ENCODE measurements around the gene COG7. TPM values are rescaled to one million over a fixed set of nuclear protein-coding genes. Genes with fewer than 3 reads are reported as not detected.
"Not testable (repeated sequence)": the region's sequence is repeated elsewhere in the genome, so short reads cannot be mapped to it uniquely, and the experiment has no call there.

The COG7 gene
- total RNA-seq, 2 experiments from 2014 or later, result 22.3 to 23.6 TPM

DNA sequence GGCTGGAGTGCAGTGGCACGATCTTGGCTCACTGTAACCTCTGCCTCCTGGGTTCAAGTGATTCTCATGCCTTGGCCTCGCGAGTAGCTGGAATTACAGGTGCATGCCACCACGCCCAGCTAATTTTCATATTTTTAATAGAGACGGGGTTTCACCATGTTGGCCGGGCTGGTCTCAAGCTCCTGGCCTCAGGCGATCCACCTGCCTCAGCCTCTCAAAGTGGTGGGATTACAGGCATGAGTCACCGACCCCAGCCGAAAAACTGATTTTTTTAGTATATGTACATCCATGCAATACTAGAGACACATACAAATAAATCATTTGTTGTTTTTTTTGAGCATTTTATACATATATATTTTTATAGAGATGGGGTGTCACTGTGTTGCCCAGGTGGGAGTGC lies 71.3 kb downstream of the COG7 start:
- DNase-seq; H3K36me3 Mint-ChIP-seq; H3K4me1 Mint-ChIP-seq; POLR2A ChIA-PET; H3K9me3 Mint-ChIP-seq; H3K27me3 Mint-ChIP-seq; ATAC-seq (ENCODE audit: low read depth); H3K4me3 Mint-ChIP-seq; H3K27ac Mint-ChIP-seq: not testable (repeated sequence)

DNA sequence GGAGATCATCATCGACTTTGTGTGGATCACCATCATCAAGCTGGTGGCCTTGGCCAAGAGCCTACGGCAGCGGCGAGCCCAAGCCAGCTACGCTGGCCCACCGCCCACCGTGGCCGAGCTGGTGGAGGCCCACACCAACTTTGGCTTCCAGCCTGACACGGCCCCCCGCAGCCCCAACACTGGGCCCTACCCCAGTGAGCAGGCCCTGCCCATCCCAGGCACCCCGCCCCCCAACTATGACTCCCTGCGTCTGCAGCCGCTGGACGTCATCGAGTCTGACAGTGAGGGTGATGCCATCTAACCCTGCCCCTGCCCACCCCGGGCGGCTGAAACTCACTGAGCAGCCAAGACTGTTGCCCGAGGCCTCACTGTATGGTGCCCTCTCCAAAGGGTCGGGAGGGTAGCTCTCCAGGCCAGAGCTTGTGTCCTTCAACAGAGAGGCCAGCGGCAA lies 72.5 kb downstream of the COG7 start:
- Mint-ChIP-seq H3K36me3 (no peaks in the 10 kb centered on the region), H3K9me3 (no peaks in the 10 kb centered on the region), H3K4me1 (no peaks in the 10 kb centered on the region), H3K4me3 (no peak overlapping the region), H3K27me3 (peaks cover 2% of the 10 kb centered on the region), H3K27ac (no peak overlapping the region)
- no peak for DNase-seq
- POLR2A ChIA-PET, result no interaction called here
- ATAC-seq (ENCODE audit: low read depth), result no peak

DNA sequence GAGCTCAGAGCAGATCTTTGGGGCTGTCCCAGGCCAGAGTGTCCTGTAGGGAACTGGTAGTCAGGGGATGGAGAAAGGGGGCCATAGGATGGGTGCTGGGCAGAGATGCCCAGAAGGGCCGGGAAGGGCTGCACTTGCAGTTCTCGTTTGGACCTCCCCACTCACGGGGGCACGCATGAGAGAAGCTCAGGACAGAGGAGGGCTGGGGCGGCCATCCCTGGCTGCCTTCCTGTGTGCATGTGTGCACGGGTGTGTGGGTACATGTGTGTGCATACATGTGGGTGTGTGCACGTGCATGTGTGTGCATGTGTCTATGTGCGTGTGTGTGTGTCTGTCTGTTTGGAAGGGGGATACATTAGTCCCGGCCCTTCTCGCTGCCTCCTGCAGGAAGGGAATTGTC lies 73.3 kb downstream of the COG7 start:
- ATAC-seq (ENCODE audit: low read depth), result no peak
- POLR2A ChIA-PET, result no interaction called here

DNA sequence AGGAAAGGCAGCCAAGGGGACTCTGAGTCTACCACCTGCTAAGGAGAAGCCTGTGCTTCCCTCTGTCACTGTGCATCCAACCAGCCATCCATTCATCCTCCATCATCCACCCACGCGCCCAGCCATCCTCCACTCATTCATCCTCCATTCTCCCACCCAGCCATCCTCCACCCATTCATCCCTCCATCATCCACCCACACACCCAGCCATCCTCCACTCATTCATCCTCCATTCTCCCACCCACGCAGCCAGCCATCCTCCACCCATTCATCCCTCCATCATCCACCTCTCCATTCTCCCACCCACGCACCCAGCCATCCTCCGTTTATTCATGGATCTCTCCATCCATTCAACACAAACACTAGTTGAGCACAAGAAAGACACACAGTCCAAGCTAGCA lies 74.1 kb downstream of the COG7 start:
- POLR2A ChIA-PET, result no interaction called here
- peaks cover 2% of the 10 kb centered on the region for H3K27me3 Mint-ChIP-seq
- ATAC-seq (ENCODE audit: low read depth), result no peak
- no peak overlapping the region for H3K27ac Mint-ChIP-seq
- no peak for DNase-seq
- H3K4me1 Mint-ChIP-seq, result no peaks in the 10 kb centered on the region
- H3K9me3 Mint-ChIP-seq, result no peaks in the 10 kb centered on the region
- H3K36me3 Mint-ChIP-seq, result no peaks in the 10 kb centered on the region
- no peak overlapping the region for H3K4me3 Mint-ChIP-seq

More for the DNA sequence above, 73.3 kb downstream of the COG7 start:
- Mint-ChIP-seq H3K9me3 (no peaks in the 10 kb centered on the region), H3K4me3 (no peak overlapping the region), H3K27me3 (peaks cover 2% of the 10 kb centered on the region), H3K36me3 (no peaks in the 10 kb centered on the region), H3K27ac (no peak overlapping the region), H3K4me1 (no peaks in the 10 kb centered on the region)
- DNase-seq, result no peak

DNA sequence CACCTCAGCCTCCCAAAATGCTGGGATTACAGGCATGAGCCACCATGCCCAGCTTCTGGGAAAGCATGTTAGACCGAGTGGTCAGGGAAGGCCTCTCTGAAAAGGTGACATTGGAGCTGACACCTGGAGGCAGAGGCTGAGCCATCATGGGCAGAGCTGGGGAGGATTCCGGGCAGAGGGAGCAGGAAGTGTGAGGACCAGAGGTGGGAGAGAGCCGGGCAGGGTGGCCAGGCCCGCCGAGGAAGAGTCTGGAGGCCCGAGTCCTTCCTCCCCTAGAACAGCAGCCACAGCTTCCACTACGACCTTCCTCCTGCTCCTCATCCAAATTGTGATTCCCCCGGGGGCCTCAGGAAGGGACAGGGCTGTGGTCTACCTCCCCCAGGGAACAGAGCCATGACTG lies 74.7 kb downstream of the COG7 start:
- Mint-ChIP-seq H3K4me1 (no peaks in the 10 kb centered on the region), H3K27ac (no peak overlapping the region), H3K9me3 (no peaks in the 10 kb centered on the region), H3K27me3 (peaks cover 2% of the 10 kb centered on the region), H3K4me3 (no peak overlapping the region), H3K36me3 (no peaks in the 10 kb centered on the region)
- ATAC-seq (ENCODE audit: low read depth) (no peak), DNase-seq (no peak)
- POLR2A ChIA-PET, result no interaction called here

DNA sequence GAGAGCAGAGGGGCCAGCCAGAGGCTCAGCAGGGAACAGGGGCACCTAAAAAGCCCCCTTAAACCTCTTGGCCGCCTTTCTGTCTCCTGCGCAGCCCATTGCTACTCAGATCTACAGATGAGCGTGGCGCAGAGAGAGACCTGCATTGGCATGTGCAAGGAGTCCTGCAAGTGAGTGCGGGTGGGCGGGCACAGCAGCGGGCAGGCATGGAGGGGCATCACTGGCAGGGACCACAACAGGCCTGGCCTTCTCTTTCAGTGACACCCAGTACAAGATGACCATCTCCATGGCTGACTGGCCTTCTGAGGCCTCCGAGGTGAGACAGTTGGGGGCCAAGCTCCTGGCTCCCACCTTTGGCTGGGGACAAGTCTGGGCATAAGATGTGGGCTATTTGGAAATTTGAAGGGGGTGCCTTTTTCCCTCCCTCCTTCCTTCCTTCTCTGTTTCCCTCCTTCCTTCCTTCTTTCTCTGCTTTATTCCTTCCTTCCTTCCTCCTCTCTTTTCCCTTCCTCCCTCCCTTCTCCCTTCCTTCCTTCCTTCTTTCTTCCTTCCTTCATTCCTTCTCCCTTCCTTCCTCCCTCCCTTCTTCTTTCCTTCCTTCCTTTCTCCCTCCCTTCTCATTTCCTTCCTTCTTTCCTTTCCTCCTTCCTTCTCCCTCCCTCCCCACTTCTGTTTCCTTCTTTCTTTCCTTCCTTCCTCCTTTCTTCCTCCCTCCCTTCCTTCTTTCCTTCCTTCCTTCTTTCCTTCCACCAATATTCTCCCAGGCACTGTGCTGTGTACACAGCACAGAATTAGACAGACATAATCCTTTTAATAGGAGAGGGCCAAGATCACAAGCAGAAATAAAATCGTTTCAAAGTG lies 75.7 kb downstream of the COG7 start:
- no peak for DNase-seq
- Mint-ChIP-seq H3K27ac (no peak overlapping the region), H3K27me3 (peaks cover 2% of the 10 kb centered on the region), H3K9me3 (no peaks in the 10 kb centered on the region), H3K4me3 (no peak overlapping the region), H3K36me3 (no peaks in the 10 kb centered on the region), H3K4me1 (no peaks in the 10 kb centered on the region)
- no peak for ATAC-seq (ENCODE audit: low read depth)
- POLR2A ChIA-PET, result no interaction called here

DNA sequence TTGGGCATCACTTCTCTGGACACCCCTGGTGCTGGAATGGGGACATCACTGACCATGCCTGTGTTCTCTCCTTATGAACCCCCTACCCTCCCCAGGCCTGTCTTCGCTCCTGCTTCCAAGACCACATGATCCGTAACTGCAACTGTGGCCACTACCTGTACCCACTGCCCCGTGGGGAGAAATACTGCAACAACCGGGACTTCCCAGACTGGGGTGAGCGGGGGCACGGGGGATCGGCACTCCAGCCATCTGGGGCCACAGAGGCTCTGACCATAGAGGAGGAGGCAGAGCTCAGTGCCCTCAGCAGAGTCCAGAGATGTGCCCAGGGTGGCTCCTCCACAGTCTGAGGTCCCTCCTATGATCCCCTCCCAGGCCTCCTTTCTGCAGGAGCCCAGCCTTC lies 77.3 kb downstream of the COG7 start:
- H3K9me3 Mint-ChIP-seq, result no peaks in the 10 kb centered on the region
- no peaks in the 10 kb centered on the region for H3K4me1 Mint-ChIP-seq
- POLR2A ChIA-PET, result no interaction called here
- H3K27me3 Mint-ChIP-seq, result peaks cover 2% of the 10 kb centered on the region
- H3K4me3 Mint-ChIP-seq, result no peak overlapping the region
- ATAC-seq (ENCODE audit: low read depth), result no peak
- no peaks in the 10 kb centered on the region for H3K36me3 Mint-ChIP-seq
- H3K27ac Mint-ChIP-seq, result no peak overlapping the region
- no peak for DNase-seq

DNA sequence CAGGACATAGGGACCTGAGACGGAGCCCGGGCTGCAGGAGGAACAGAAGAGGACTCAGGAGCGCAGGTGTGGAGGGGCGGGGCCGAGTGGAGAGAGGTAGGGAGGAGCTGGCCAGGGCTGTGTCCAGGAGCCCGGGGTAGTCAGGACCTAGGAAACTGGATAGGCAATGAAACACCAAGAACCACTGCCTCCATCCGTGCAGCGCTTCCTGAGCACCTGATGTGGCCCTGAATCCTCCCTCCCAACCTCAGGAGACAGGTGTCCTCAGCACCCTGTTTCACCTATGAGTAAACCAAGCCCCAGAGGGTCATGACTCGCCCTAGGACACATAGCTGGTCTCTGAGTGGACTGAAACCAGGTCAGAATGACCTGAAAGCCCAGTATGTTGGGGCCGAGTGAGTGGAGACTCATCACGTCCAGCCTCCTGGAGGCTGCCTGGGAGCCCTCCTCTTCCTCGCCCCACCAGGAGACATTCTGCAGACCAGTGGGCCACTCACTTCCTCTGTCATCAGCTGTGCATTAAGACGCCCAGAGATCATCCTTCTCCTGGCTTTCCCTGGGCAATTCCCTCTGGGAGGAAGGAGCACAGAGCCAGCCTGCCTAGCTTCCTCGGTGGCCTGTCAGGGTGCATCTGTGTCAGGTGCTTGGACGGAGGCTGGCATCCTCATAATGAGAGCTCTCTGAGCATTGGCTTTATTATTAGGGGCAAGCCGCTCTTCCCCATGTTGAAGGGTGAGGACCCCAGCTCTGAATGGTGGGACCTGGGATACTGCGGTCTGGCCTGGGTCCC lies 78.1 kb downstream of the COG7 start:
- no peaks in the 10 kb centered on the region for H3K36me3 Mint-ChIP-seq
- no peak for DNase-seq
- no peak for ATAC-seq (ENCODE audit: low read depth)
- no peaks in the 10 kb centered on the region for H3K4me1 Mint-ChIP-seq
- POLR2A ChIA-PET, result no interaction called here
- H3K9me3 Mint-ChIP-seq, result no peaks in the 10 kb centered on the region
- peaks cover 2% of the 10 kb centered on the region for H3K27me3 Mint-ChIP-seq
- no peak overlapping the region for H3K27ac Mint-ChIP-seq
- no peak overlapping the region for H3K4me3 Mint-ChIP-seq

DNA sequence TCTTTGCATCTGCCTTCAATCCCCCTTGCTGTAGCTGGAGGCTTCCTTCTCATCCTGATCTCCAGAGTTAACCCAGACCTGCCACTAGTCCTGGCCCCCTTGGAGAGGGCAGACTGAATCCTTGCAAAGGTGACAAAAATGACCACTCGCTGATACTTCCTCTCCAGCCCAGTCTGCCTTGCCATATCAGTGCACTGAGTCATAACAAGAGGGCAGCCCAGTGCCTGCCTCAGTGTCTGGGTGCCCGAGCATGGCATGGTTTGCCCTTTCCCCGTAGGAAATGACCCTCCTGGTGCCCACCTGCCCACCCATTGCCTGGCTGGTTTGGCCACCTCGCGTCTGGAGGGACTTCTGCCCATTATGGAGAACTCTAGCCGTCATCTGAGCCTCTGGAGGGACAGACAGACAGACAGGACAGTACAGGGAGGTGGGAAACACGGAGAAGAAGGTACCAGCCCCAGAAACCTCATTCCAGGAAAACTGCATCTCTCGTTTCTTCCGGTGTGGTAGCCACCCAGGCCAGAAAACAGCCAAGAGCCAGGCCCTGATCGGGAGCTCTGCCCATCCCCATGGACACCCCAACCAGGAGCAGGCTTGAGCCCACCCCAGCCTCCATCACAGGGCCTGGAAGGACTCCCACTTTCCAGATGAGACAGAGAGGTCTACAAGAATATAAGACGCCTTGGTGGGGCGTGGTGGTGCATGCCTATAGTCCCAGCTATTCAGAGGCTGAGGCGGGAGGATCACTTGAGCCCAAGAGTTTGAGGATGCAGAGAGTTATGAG lies 79.4 kb downstream of the COG7 start:
- no peaks in the 10 kb centered on the region for H3K36me3 Mint-ChIP-seq
- no peak for ATAC-seq (ENCODE audit: low read depth)
- POLR2A ChIA-PET, result no interaction called here
- H3K4me1 Mint-ChIP-seq, result no peaks in the 10 kb centered on the region
- no peak for DNase-seq
- no peak overlapping the region for H3K4me3 Mint-ChIP-seq
- peaks cover 2% of the 10 kb centered on the region for H3K27me3 Mint-ChIP-seq
- H3K27ac Mint-ChIP-seq, result no peak overlapping the region
- H3K9me3 Mint-ChIP-seq, result no peaks in the 10 kb centered on the region

DNA sequence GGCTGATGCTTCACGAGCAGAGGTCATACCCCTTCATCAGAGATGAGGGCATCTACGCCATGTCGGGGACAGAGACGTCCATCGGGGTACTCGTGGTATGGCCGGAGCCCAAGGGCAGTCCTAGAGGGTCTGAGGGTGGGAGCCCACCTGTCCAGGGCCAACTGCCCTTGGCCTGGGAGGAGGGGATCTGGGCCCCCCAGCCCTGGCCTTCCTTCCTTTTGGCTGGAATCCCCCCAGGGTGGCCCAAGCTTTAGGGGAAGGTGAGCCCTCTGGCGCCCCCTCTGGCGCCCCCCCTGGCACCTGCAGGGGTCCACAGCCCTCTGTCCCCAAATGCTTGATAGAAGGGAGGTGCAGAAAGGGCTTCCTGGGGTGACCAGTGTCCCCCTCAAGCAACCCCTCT lies 81.6 kb downstream of the COG7 start:
- no peak for ATAC-seq (ENCODE audit: low read depth)
- no peak overlapping the region for H3K27ac Mint-ChIP-seq
- no peaks in the 10 kb centered on the region for H3K9me3 Mint-ChIP-seq
- H3K4me1 Mint-ChIP-seq, result no peaks in the 10 kb centered on the region
- no peak for DNase-seq
- H3K4me3 Mint-ChIP-seq, result no peak overlapping the region
- H3K27me3 Mint-ChIP-seq, result peaks cover 2% of the 10 kb centered on the region
- H3K36me3 Mint-ChIP-seq, result no peaks in the 10 kb centered on the region
- POLR2A ChIA-PET, result no interaction called here

DNA sequence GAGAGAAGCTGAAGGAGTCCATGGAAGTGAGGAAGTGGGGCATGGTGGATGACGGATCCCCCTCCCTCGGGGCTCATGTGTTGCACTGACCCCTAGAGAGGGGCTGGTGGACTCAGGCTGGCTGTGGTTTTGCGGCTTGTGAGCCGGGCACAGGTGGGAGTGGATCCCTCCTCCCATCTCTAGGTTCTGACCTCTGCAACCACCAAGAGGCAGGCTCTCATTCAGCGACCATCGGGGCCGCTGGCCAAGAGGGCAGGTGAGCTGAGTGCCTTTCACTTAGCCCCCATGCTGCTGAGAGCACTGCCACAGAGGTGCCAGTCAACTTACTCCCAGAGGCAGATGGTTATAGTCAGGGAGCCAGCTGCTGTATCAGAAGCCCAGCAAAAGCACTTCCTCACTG lies 83.6 kb downstream of the COG7 start:
- Mint-ChIP-seq H3K4me1 (peaks cover 8% of the 10 kb centered on the region), H3K4me3 (no peak overlapping the region), H3K9me3 (no peaks in the 10 kb centered on the region), H3K36me3 (no peaks in the 10 kb centered on the region), H3K27me3 (peaks cover under 1% of the 10 kb centered on the region), H3K27ac (no peak overlapping the region)
- POLR2A ChIA-PET, result no interaction called here
- DNase-seq (no peak), ATAC-seq (ENCODE audit: low read depth) (no peak)

DNA sequence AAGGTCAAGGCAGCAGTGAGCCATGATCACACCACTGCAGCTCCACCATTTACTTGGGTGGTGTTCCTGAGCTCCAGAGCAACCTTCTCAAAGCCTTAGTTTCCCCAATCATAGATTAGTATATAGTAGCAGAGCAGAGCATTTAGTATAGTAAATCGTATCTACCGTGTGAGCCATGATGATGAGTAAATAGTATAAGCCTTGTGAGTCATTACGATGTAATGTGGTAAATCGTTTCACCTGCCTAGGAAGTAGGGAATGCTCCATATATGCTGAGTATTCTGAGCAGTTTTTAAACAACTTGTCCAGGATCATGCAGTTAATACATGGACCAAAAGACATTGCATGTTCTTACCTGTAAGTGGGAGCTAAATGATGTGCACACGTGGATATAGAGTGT lies 84.5 kb downstream of the COG7 start:
- no peak for ATAC-seq (ENCODE audit: low read depth)

DNA sequence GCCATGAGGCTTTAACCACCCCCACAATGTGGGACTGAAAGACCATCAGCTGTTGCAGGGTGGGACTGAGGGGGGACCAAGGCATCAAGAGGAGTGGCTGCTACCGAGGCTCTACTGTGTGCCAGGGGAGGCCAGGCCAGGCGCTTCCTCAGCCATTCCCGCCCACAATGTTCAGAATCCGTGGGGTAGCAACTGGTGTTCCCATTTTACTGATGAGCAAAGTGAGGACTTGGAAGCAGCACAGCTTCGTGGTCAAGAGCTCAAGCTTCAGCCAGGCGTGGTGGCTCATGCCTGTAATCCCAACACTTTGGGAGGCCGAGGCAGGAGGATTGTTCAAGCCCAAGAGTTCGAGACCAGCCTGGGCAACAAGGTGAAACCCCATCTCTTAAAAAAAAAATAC lies 85.0 kb downstream of the COG7 start:
- POLR2A ChIA-PET, result no interaction called here
- no peaks in the 10 kb centered on the region for H3K9me3 Mint-ChIP-seq
- H3K27ac Mint-ChIP-seq, result no peak overlapping the region
- no peak overlapping the region for H3K4me3 Mint-ChIP-seq
- DNase-seq (no peak), ATAC-seq (ENCODE audit: low read depth) (no peak)
- peaks cover 4% of the 10 kb centered on the region for H3K27me3 Mint-ChIP-seq
- H3K4me1 Mint-ChIP-seq, result peaks cover 8% of the 10 kb centered on the region
- no peaks in the 10 kb centered on the region for H3K36me3 Mint-ChIP-seq

More for the DNA sequence above, 84.5 kb downstream of the COG7 start:
- POLR2A ChIA-PET, result no interaction called here
- Mint-ChIP-seq H3K36me3 (no peaks in the 10 kb centered on the region), H3K4me3 (no peak overlapping the region), H3K4me1 (peaks cover 8% of the 10 kb centered on the region), H3K9me3 (no peaks in the 10 kb centered on the region), H3K27ac (no peak overlapping the region), H3K27me3 (peaks cover 4% of the 10 kb centered on the region)
- no peak for DNase-seq
